Parathyroid adenoma (tissue), 2 donors: ENCODE measurements around the gene OR1N2.

Experiments used
- H2AFZ ChIP-seq: fragments of 300-600 bp; sonication (generic); one replicate; pipeline ENCODE4 v1.7.0; 2017; ENCODE audit warnings: antibody characterized with exemption, mild to moderate bottlenecking
- H3K27ac ChIP-seq: fragments of 300-600 bp; sonication (generic); one replicate; pipeline ENCODE4 v1.7.0; 2017
- H3K27me3 ChIP-seq: fragments of 300-600 bp; sonication (generic); one replicate; pipeline ENCODE4 v1.7.0; 2017; ENCODE audit warnings: low read length; ENCODE audit not compliant: control insufficient read depth, insufficient read depth
- H3K36me3 ChIP-seq: fragments of 300-600 bp; sonication (generic); one replicate; pipeline ENCODE4 v1.7.0; 2017; ENCODE audit warnings: low read length; ENCODE audit not compliant: control insufficient read depth, insufficient read depth
- H3K4me1 ChIP-seq: fragments of 300-600 bp; sonication (generic); one replicate; pipeline ENCODE4 v1.7.0; 2017; ENCODE audit warnings: control low read depth
- H3K4me2 ChIP-seq: fragments of 300-600 bp; sonication (generic); one replicate; pipeline ENCODE4 v1.7.0; 2017; ENCODE audit warnings: low read length
- H3K4me3 ChIP-seq: fragments of 300-600 bp; sonication (generic); one replicate; pipeline ENCODE4 v1.7.0; 2017; ENCODE audit warnings: low read depth, low read length
- H3K79me2 ChIP-seq: fragments of 300-600 bp; sonication (generic); one replicate; pipeline ENCODE4 v1.7.0; 2017; ENCODE audit warnings: control low read depth
- H3K9ac ChIP-seq: fragments of 300-600 bp; sonication (generic); one replicate; pipeline ENCODE4 v1.7.0; 2017; ENCODE audit warnings: mild to moderate bottlenecking
- H3K9me3 ChIP-seq: fragments of 300-600 bp; sonication (generic); one replicate; pipeline ENCODE4 v1.7.0; 2017; ENCODE audit warnings: low read length; ENCODE audit not compliant: control insufficient read depth
- CTCF ChIP-seq: fragments of 300-600 bp; sonication (generic); IDR thresholded peaks from one replicate; pipeline ENCODE4 v1.7.0; 2017; ENCODE audit warnings: antibody characterized with exemption, mild to moderate bottlenecking
- donor health status: primary hyperparathyroidism.

The OR1N2 gene

GRCh38 chr9:122538757-122539156 is 14.2 kb upstream of the OR1N2 start:
- Histone ChIP-seq H3K9ac (no peak overlapping the region), H3K36me3 (no peaks in the 10 kb centered on the region), H3K79me2 (no peaks in the 10 kb centered on the region), H3K9me3 (no peaks in the 10 kb centered on the region), H2AFZ (no peak overlapping the region), H3K27me3 (no peaks in the 10 kb centered on the region), H3K27ac (no peak overlapping the region), H3K4me3 (no peak overlapping the region), H3K4me1 (no peaks in the 10 kb centered on the region), H3K4me2 (no peak overlapping the region)
- no peak for TF ChIP-seq CTCF

GRCh38 chr9:122546196-122546595 is 6.7 kb upstream of the OR1N2 start:
- H3K9ac ChIP-seq, result no peak overlapping the region
- no peaks in the 10 kb centered on the region for H3K4me1 ChIP-seq
- no peak for TF ChIP-seq CTCF
- no peak overlapping the region for H3K4me3 ChIP-seq
- no peak overlapping the region for H3K4me2 ChIP-seq
- H3K36me3 ChIP-seq, result no peaks in the 10 kb centered on the region
- H3K9me3 ChIP-seq, result no peaks in the 10 kb centered on the region
- no peaks in the 10 kb centered on the region for H3K27me3 ChIP-seq
- no peak overlapping the region for H3K27ac ChIP-seq
- H3K79me2 ChIP-seq, result no peaks in the 10 kb centered on the region
- H2AFZ ChIP-seq, result no peak overlapping the region

- no peak overlapping the region for H3K4me3 ChIP-seq
- H2AFZ ChIP-seq, result no peak overlapping the region
- no peaks in the 10 kb centered on the region for H3K36me3 ChIP-seq
- no peak overlapping the region for H3K9ac ChIP-seq
- H3K27me3 ChIP-seq, result no peaks in the 10 kb centered on the region
- no peak overlapping the region for H3K27ac ChIP-seq
- no peak overlapping the region for H3K4me2 ChIP-seq
- H3K79me2 ChIP-seq, result no peaks in the 10 kb centered on the region
- no peaks in the 10 kb centered on the region for H3K9me3 ChIP-seq
- H3K4me1 ChIP-seq, result no peaks in the 10 kb centered on the region
- TF ChIP-seq CTCF, result no peak
Measured at GRCh38 chr9:122551371-122551770, 1.5 kb upstream of the OR1N2 start.

- Histone ChIP-seq H3K4me1 (no peaks in the 10 kb centered on the region), H3K9me3 (no peaks in the 10 kb centered on the region), H3K79me2 (no peaks in the 10 kb centered on the region), H2AFZ (no peak overlapping the region), H3K27ac (no peak overlapping the region), H3K4me2 (no peak overlapping the region), H3K36me3 (no peaks in the 10 kb centered on the region), H3K9ac (no peak overlapping the region), H3K4me3 (no peak overlapping the region), H3K27me3 (no peaks in the 10 kb centered on the region)
- no peak for TF ChIP-seq CTCF
Measured at GRCh38 chr9:122561446-122561845, 8.5 kb downstream of the OR1N2 start.

GRCh38 chr9:122562134-122562760 is 9.3 kb downstream of the OR1N2 start:
- Histone ChIP-seq H3K27ac (no peak overlapping the region), H3K4me3 (no peak overlapping the region), H2AFZ (no peak overlapping the region), H3K27me3 (no peaks in the 10 kb centered on the region), H3K36me3 (no peaks in the 10 kb centered on the region), H3K9ac (no peak overlapping the region), H3K4me1 (no peaks in the 10 kb centered on the region), H3K9me3 (no peaks in the 10 kb centered on the region), H3K79me2 (no peaks in the 10 kb centered on the region), H3K4me2 (no peak overlapping the region)
- TF ChIP-seq CTCF, result no peak
